DMS53 treated with DMSO at 0.1 percent for 48 hours (cell line): ENCODE data around the gene TTC17.

Experiments
- DNase-seq: peaks from one replicate; lab custom pipeline; 2025; ENCODE audit not compliant: unreplicated experiment; lab: John Stamatoyannopoulos, UW

TTC17 gene

GRCh38 chr11:43523632-43524031 is 164.9 kb downstream of the TTC17 start:
- DNase-seq: no peak

DNA sequence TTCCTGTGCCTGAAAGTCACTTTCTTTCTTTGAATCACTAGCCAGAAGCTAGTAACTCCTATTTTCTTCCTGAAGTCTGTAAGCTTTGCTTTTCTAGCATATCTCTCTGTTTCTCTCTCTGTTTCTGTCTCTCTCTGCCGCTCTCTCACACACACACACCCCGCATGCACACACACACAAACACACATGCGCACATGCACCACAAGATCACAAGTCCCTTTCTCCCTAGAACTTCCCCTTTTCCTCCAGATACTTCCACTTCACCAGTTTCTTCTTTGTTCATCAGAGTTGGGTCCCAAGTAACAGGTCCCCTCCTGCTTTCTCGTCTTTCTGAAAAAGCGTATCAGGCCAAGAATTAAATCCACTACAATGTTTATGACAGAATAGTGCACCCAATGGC is 173.3 kb downstream of the TTC17 start:
- no peak for DNase-seq

DNA sequence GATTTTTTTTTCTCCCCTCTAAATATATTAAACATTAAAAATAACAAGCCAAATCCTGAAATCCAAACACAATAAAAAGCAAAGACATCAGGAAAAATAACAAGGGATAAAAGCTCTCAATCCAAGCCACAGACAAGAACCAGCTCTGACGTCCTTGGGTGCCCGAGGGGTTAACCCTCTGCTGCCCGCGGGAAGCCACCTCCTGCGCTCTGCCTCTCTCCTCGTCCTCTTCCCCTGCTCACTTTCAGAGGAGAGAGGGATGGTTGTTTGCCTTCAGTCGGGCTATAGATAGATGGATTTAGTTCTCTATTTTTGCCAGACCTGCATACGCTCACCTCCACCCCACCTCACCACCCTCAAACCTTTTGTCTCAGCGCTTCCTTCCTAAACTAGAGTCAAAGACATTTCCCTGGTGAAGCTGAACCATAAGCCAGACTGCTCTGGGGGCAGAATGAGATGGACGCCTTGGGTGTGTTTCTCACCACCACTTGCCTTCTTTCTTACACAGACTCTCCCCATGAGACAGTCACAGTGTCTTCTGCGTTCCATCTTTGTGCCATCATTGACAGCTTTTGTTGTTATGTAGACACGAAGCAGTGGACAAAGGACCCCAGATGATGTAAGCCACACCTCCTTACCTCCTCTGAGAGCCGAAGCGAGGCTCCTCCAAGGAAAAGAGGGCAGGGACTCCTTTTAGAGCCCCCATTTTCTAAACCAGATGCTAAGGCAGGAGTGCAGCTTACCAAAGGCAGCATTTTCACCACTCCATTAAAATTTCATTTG is 179.3 kb downstream of the TTC17 start:
- no peak for DNase-seq

DNA sequence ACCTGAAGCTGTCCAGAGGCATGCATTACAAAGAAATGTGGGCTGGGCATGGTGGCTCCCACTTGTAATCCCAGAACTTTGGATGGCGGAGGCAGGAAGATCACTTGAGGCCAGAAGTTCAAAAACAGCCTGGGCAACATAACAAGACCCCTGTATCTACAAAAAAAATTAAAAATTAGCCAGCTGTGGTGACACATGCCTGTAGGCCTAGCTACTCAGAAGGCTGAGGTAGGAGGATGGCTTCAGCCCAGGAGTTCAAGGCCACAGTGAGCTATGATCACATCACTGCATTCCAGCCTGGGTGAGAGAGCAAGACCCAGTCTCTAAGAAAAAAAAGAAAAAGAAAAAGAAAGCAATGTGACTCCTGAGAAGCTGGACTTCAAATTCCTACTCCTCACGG is 183.3 kb downstream of the TTC17 start:
- DNase-seq: no peak

DNA sequence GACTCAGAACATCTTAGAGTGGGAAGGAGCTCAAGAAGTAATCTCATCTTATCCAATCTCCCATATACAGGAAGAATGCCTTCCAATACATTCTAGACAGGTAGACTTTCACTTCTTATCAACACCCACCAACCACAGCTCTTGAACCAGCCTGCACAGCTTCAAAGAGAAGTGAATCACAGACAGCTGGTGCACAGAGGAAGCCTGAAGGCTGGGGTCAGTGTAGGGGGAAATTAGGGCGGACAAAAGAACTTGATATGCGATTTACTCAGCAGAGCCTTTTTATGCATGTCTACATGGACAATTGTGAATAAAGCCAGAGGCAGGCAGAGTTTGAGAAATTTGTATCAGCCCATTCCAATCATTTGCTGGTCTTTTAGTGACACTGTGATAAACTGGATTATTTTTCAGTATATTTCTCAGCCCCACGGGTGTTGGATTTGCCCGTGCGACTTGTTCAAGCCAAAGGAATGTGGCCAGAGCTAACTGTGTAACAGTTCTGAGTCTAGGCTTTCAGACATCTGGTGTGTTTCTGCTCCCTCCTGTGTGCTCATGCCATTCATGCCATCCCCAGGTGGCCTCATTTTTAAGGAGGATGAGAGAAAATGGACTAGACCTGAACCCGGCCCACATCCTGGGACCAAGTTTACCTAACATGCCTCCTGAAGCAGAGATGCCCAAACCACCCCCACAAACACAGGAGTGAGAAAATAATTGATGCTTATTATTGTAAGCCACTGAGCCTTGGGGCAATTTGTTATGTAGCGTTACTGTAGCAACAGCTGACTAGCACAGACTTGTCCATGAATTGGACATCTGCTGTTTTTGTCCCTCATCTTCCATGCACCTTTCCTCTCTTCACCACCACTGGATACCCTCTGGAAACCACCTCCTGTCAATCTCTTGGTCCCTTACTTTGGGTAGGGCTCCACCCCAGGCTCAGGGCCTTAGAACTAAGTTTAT is 184.3 kb downstream of the TTC17 start:
- DNase-seq: no peak
